HG03457 (cell line): ENCODE results near the gene MLXIP.
"Not testable (repeated sequence)": the region's sequence is repeated elsewhere in the genome, so short reads cannot be mapped to it uniquely, and the experiment has no call there.

Experiments
- ATAC-seq: cut with Tn5 transposase; IDR thresholded peaks from one replicate; pipeline ENCODE4 v1.9.1; 2021; ENCODE audit warnings: moderate number of reproducible peaks; ENCODE audit not compliant: unreplicated experiment

MLXIP gene

DNA sequence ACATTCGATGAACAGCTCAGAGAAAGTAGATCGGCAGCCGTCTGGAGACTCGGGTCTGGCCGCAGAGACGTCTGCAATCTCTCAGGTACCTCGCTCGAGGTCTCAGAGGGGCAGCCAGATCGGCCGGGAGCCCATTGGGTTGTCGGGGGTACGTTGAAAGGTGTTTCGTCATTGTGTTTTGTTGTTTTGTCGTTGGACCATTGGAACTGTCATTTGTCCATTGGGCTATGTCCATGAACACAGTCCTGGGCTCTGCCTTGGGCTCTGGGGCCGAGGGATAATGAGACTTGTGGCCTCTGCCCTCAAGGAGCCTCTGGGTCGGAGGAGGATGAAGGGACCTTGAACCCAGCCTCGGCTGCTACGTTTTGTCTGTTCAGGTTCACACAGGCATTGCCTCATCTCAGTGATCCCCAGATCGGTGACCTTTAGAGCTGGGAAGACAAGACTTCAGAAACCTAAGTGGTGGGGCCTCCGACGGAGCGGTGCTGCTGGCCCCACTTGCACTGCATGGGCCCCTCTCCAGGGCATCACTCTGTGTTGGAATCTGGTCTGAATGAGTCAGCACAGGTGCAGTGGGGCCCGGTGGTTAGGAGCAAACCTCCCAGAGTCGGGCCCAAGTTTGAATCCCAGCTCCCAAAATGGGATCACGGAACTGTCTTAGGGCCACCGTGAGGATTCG lies 23.6 kb upstream of the MLXIP start:
- no peak for ATAC-seq

DNA sequence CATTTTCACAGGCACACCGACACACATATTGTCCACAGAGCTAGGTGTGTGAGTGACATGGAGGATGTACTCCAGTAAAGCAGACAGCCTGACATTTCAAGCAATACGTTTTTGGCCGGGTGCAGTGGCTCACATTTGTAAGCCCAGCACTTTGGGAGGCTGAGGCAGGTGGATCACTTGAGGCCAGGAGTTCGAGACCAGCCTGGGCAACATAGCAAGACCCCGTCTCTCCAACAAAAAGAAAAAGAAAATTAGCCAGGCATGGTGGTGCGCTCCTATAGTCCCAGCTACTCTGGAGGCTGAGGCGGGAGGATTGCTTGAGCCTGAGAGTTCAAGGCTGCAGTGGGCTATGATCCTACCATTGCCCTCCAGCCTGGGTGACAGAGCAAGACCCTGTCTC lies 22.1 kb upstream of the MLXIP start:
- ATAC-seq, result not testable (repeated sequence)

DNA sequence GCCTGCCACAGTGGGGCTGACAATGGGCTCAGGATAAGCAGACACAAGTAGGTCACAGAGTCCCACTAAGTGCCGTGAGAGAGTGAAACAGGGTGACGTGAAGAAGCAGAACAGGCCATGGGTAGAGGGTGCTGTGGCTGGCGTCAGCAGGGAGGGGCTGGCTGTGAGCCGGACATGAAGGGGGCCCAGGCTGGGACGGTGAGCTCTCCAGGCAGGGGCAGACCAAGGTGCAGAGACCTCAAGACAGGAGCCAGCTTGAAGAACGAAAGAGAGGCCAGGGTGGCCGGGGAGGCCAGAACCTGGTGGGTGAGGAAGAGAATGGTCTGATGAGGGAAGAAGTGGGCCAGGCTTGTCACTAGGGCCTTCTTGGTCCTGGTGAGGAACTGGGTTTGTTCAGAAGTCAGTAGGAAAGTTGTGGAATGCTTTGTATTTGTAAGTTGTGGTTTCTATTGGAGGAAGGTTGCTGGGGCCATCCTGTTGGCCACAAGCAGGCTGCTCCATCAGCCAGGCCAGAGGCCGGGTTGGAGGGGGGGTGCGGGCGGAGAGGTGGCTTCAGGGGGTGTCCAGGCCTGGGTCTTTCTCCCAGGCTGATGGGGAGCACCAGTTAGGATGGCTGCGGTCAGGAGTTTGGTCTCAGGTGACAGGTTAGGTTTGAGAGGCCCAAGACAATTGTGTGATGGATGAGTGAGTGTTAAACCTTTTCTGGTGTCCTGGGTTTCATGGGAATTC lies 21.4 kb upstream of the MLXIP start:
- ATAC-seq, result no peak

DNA sequence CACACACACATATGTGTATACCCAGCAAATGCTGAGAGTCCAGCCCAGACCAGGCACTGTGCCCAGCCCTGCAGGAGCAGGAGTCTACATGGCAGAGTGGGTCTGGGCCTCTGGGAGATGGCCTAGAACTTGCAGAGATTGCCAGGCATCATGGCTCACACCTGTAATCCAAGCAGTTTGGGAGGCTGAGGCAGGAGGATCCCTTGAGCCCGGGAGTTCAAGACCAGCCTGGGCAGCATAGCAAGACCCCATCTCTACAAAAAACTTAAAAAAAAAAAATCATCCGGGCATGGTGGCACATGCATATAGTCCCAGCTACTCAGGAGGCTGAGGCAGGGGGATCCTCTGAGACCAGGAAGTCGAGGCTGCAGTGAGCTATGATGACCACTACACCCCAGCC lies 20.8 kb upstream of the MLXIP start:
- no peak for ATAC-seq

DNA sequence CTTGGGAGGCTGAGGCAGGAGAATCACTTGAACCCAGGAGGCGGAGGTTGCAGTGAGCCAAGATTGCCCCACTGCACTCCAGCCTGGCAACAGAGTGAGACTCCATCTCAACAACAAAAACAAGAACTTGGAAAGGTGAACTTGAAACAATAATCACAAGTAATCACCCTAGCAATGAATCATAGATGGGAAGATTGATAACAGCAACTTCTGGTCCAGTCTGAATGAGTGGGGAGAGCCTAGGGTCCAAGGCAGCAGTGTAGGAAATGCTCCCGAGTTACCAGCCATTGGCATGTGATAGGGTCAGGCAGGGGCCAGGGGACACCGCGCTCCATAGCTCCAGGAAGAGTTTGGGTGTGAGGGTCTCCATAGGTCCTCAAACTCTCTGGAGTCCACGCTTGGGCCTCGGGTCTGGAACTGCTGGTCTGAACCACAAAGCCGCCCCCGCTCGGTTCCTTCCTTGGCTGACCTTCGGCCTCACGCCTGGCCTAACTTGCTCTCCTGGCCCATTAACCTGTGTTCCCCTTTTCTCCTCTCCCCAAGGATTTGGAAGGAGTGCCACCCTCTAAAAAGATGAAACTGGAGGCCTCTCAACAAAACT lies 19.9 kb upstream of the MLXIP start:
- no peak for ATAC-seq

DNA sequence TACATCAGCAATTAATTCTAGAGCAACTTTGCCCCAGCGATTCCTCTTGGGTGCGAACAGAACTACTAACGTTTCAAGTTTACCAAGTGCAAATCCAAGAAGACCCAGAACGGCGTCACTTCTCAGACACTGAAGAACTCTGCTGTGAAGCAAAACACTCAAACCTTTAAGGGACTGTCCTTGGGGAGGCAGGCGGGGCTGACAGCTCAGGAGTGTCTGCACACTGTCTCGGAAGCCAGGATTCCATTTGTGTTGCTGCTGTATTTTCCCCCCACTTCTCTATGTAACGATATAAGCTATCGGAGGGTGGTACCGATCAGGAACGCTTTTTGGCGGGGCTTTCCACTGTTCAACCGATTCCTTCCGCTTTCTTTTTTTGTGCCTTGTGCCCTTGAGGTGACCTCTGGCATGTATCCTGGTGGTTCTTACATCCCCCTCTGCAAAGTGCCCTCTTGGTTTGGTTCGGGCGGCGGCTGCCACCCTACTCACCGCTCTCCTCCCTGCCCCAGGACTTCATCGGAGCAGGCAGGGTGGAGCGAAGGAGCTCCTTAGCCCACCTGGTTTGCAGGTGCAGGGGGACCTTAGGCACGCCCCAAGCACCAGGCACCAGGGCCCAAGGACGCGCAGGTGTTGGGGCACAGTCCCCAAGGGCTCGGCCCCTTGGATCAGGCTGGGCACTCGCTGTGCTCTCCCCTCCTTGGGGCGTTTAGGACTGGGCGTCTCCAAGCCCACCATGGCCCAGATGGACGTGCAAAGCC lies 19.2 kb upstream of the MLXIP start:
- no peak for ATAC-seq

DNA sequence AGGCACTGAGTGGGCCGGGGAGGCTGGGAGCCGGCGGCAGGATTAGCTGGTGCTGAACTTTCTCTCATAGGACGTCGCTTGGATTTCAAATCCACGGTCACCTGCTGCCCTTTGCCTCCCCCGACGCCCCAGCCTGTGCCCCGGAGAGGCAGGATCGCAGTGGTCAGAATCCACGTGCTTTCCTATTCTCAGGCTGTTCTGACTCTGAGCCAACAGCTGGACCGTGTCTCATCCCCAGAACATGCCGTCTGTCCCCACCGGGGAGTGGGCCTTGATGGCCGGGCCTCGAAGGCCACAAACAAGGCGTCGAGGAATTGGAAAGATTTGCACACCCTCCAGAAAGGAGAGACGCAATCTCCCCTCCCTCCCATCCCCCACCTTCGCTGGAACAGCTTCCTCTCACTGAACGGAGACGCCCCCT lies 18.5 kb upstream of the MLXIP start:
- no peak for ATAC-seq

DNA sequence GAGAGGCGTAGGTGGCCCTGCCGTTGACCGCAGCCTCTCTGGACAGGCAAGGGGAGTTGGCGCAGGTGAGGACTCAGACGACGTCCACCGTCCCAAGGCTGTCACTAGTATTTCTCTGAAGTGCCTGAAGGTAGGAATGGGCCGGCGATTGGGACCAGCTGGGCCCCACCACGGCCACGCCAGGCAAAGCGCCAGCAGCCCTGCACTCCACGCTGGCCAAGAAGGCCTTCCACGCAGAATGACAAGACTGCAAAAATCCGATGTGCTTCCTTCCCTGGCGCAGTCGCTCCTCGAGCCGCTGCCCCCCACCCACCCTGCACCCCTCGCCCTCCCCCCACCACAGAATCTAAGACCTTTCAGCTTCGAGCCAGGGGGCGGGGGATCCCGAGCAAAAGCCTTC lies 17.3 kb upstream of the MLXIP start:
- no peak for ATAC-seq

DNA sequence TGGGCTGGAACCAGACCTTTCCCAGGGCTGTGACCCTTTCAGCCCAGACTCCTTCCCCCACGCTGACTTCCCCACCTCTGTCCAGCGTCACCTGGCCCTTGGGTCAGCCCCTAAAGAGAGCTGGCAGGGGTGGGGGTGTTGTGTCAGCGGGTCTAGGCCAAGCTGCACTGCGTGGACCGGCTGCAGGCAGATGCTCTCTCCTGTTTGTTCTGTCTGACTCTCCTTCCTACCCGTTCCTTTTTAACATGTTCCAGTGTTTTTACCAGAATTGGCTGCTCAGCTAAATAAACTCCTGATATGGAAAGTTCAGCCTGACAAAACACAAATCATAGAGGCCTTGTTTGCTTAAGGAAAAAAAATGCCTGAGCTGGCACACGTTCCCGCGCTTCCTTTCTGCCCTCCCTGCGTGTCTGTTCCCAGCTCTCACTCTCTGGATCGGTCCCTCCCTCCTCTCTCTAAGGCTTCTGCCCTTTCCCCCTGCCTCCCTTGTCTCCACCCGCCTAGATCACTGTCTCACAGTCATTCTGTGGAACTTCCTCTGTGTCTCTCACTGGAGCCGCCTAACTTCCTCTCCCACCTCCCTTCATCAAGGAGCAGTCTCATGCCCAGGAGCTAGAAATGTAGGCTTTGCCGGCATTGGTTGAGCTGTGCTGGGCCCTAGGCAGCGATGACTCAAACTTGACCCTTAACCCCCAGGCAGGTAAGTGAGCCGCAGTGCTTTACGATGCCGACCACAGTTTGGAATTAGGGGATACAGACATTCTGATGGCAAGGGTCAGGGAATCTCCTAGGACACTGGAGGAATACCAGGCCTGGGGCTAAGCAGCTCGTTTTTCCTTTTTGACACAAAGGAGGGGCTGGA lies 15.5 kb upstream of the MLXIP start:
- no peak for ATAC-seq

DNA sequence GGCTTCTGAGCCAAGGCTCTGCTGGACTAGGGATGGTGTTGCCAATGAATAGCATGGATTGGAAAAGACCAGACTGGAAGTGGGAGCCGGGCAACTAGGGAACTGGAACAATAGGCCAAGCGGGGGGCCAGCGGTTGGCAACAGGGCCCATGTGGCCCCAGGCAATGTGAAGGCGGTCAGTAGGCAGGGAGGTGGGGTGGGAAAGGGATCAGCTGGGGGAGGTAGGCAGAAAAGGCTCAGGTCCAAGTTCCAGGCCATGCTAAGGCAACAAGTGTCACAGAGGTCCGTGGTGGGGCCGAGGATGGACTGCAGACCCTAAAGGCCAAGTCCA lies 14.9 kb upstream of the MLXIP start:
- no peak for ATAC-seq

DNA sequence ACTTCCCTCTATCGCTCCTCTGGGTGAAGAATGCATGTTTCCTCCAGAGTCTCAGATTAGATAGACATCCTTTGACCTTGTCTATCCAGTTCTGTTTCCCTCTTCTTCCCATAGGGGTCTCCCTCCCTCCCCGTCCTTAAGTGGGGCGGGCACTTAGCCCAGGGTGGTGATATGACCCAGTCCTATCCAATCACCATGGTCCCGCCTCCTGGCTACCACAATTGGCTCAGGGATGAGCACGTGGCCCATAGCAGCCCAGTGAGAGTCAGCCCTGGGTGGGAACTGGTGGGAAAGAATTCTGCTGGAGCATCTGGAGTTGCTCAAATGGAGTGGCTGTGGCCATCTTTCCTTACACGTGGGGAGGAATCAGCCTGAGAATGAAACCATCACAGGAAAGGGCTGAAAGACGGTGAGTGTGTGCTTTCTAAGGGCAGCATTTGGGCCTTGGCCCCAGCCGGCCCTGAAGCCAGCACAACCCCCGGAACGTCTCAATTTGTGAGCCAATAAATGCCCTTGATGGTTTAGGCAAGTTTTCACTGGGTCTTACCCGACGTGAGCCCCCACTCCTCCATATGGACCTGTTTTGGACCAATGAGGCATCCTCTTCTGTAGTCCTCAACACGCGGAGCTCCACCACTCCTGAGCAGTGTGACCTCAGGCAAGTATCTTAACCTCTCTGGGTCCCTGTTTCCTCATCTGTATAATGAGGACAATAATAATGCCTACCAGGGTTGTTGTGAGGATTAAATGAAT lies 14.4 kb upstream of the MLXIP start:
- no peak for ATAC-seq

DNA sequence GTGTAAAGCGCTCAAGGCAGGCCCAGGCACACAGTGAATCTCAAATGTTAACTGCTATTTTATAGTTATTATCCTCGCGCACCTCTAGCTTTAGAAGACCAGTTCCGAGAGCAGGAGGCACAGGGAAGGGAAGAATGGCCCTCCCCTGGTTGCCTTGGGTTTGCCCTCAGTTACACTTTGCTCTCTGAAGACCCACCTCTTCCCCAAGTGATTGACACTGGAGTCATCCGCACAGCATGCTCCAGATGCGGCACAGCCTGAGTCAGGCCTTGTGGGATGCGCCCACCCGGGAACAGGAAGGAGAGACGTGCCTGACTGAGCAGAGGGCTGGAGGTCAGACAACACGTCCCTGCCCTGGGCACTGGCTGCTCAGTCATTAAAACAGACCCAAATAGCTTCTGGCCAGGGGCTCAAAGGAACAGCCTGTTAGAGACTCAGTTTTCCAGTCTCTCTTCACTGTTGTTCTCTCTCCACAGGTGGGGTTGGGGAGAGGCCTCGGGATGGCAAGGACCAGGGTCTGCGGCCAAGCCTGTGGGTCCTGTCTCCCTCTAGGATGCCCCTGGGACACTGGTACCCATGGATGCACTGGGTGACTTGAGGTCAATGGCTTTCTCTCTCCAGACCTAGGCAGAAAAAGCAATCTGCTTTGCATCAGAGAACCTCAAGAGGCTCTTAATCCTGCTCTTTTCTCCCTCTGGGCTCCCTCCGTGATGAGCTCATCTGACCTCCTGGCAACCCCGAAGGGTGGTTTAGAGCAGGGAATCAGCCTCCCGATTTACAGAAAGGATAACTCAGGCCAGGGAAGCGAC lies 13.6 kb upstream of the MLXIP start:
- ATAC-seq, result no peak

DNA sequence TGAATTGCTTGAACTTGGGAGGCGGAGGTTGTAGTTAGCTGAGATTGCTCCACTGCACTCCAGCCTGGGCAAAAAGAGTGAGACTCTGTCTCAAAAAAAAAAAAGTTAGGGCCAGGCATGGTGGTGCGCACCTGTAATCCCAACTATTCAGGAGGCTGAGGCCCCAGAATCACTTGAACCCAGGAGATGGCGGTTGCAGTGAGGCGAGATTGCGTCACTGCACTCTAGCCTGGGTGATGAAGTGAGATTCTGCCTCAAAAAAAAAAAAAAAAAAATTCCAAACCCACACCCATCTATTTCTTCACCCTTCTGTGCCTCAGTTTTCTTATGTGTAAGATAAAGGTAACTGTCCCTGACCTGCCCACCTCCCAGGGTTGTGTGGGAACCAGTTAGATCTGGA lies 11.0 kb upstream of the MLXIP start:
- no peak for ATAC-seq

DNA sequence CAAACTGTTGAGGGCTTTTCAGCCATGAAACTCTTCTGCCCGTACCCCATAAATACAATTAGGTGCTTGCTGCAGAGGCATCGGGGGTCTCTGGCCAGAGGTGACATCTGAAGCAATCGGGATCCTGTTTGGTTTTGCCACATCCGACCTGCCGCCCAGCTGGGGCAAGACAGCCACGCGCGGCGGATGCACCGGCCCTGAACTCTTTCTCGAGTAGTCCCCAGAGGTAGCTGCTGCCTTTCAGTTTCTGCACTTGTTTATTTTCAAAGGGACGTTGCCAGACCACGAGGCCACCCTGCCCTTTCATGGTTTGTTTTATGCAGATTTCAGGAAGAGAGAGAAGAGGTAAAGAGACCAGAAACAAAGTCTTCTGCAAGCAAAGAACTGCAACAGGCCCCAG lies 10.6 kb upstream of the MLXIP start:
- peak; percentile 68 for ATAC-seq

DNA sequence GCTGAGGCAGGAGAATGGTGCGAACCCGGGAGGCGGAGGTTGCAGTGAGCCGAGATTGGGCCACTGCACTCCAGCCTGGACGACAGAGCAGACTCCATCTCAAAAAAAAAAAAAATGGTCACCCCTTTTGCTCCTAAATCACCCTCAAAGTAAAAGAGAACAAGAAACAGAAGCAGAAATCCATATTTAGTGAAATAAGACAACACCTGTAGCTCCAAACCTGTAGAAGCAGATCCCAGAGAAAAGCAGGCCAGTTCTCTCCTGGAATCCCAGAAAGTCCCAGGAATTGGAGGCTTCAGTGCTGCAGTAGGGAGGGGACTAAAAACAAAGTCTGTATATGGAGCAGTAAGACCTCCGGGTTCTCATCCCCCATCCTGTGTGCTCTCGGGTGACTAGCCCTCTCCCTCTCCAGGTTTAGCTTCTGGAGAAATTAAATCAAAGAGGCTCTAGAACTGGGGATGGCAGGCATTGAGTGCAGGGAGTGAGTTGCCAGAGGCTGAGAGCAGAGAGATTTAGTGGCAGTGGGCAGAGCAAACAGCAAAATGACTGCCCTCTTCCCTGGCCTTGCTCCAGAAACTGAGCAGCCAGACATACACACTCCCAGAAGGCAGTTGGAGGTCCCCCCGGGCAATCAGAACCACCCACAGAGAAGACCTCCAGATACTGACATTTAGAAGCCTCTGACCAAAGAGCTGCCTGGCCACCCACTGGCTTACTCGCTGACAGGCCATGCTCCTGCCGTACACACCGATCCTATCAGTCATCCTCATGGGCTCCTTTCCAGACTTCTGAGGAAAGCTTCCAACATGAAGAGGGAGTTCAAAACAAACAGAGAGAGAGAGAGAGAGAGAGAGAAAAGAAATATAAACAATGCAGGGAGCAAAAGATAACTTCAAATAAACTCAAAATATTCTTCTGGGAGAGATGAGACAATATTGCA lies 6.3 kb upstream of the MLXIP start:
- ATAC-seq, result no peak

DNA sequence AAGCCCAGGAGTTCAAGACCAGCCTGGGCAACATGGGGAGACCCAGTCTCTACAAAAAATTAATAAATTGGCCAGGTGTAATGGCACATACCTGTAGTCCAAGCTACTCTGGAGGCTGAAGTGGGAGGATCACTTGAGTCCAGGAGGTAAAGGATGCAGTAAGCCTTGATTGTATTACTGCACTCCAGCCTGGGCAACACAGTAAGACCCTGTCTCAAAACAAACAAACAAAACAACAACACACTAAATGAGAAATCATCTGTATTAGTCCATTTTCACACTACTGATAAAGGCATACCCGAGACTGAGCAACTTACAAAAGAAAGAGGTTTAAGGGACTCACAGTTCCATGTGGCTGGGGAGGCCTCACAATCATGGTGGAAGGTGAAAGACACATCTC lies 4.7 kb upstream of the MLXIP start:
- no peak for ATAC-seq

DNA sequence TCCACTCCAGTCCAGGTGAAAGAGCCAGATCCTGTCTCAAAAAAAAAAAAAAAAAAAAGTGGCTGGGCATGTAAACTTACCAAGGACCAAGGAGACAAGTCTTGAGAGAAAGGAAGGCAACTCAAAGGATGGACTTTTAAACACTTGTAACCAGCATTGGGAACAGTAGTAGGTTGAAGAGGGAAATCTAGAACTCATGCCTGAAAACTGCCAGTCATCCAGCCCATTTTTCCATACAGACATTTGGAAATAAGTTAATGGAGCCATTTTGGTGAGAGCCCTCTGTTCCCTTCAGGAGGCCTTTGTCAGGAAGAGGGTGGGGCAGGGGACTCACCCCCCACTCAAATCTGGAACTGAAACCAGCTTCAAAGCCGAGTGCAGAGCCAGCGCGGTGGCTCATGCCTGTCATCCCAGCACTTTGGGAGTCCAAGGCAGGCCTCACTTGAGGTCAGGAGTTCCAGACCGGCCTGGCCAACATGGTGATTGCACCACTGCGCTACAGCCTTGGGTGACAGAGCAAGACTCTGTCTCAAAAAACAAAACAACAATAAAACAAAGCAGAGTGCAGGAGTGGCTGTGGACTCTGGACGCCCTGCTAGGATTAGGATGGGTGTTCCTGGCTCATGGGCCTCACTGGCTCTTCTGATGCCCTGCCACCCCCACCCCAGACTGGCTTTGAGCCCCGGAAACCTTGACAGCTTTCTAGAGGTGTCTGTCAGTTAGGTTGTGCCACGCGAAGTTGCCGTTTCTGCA lies 1.6 kb upstream of the MLXIP start:
- ATAC-seq, result no peak
